A549 (cell line): Measurements from ENCODE around the gene SMURF1. TPM values are rescaled to one million over a fixed set of nuclear protein-coding genes. Genes with fewer than 3 reads are reported as not detected.

Source experiments
- ATAC-seq, 2 experiments: fragments of 200-7000 bp in 1 of 2; fragments of >200 bp in 1 of 2; cut with Nextera tagmentation in 1 of 2; cut with Tn5 transposase in 1 of 2; 3 replicates each; pipeline versions ENCODE4 v1.8.0 to v1.9.1; 2018 to 2020; ENCODE audit warnings: mild to moderate bottlenecking in 1 of 2, moderate library complexity in 1 of 2
- CTCF ChIA-PET: fragments of 300-600 bp; sonication (Branson Sonifier 250); formaldehyde crosslinking; extraction: SDS; loops from one replicate; lab custom pipeline; 2021; ENCODE audit warnings: antibody characterized with exemption, inconsistent platforms; lab: Yijun Ruan, JAX
- POLR2A ChIA-PET: fragments of 350-600 bp; formaldehyde crosslinking; extraction: SDS; loops from one replicate; lab custom pipeline; 2021; ENCODE audit warnings: antibody characterized with exemption, inconsistent platforms; lab: Yijun Ruan, JAX
- DNase-seq, 2 experiments: peaks; one replicate each; pipeline versions ENCODE4 v3.0.0 to v3.0.0-alpha.2; 2011 to 2016; ENCODE audit warnings: low read depth in 1 of 2, low spot score in 1 of 2
- FAIRE-seq: peaks from 2 replicates; lab custom pipeline; 2011; peaks lifted over from hg19 to GRCh38; lab: Jason Lieb, UNC
- H3K27ac ChIP-seq, 2 experiments: fragments of >200 bp; sonication (Bioruptor Twin); formaldehyde crosslinking; 3 replicates each; pipeline ENCODE4 v1.5.1; 2016 to 2017
- H3K4me1 ChIP-seq: fragments of >200 bp; sonication (Bioruptor Twin); formaldehyde crosslinking; 3 replicates; pipeline ENCODE4 v1.6.1; 2016
- H3K4me2 ChIP-seq: fragments of >200 bp; sonication (Bioruptor Twin); formaldehyde crosslinking; 3 replicates; pipeline ENCODE4 v1.6.1; 2016
- H3K4me3 ChIP-seq: fragments of >200 bp; sonication (Bioruptor Twin); formaldehyde crosslinking; 3 replicates; pipeline ENCODE4 v1.5.1; 2016
- H3K9me3 ChIP-seq: fragments of >200 bp; sonication (Bioruptor Twin); formaldehyde crosslinking; 3 replicates; pipeline ENCODE4 v1.6.1; 2016
- BHLHE40 ChIP-seq: IDR thresholded peaks from 2 replicates; pipeline ENCODE4 v1.6.1; 2012; ENCODE audit warnings: low read depth, low read length, inconsistent platforms
- CBX2 ChIP-seq: fragments of 200-600 bp; sonication (generic); IDR thresholded peaks from 2 replicates; pipeline ENCODE4 v1.6.1; 2016; ENCODE audit warnings: low read depth, mild to moderate bottlenecking, borderline replicate concordance
- CBX8 ChIP-seq: fragments of 200-600 bp; sonication (generic); IDR thresholded peaks from 2 replicates; pipeline ENCODE4 v1.6.1; 2016
- CEBPB ChIP-seq, 2 experiments: fragments of >200 bp in 1 of 2; sonication (Bioruptor Twin) in 1 of 2; formaldehyde crosslinking in 1 of 2; IDR thresholded peaks; 2 replicates each; pipeline ENCODE4 v1.6.1; 2012 to 2016
- FOSB ChIP-seq: fragments of 250-450 bp; sonication (Bioruptor Pico); IDR thresholded peaks from 2 replicates; pipeline ENCODE4 v1.5.0; 2020; ENCODE audit warnings: mild to moderate bottlenecking, moderate library complexity
- FOSL2 ChIP-seq, 2 experiments: fragments of 450-650 bp in 1 of 2; fragments of >200 bp in 1 of 2; sonication (Bioruptor Twin) in 1 of 2; formaldehyde crosslinking; IDR thresholded peaks; 2 replicates each; pipeline versions ENCODE4 v1.5.0 to v1.6.1; 2016 to 2020; ENCODE audit warnings: mild to moderate bottlenecking in 1 of 2, moderate library complexity in 1 of 2
- FOXS1 ChIP-seq: fragments of 250-450 bp; sonication (Bioruptor Pico); IDR thresholded peaks from 2 replicates; pipeline ENCODE4 v1.5.0; 2020; ENCODE audit warnings: mild to moderate bottlenecking, moderate library complexity
- HDAC2 ChIP-seq: fragments of 200-600 bp; sonication (generic); IDR thresholded peaks from 2 replicates; pipeline ENCODE4 v1.6.1; 2016
- HEYL ChIP-seq: fragments of 250-450 bp; sonication (Bioruptor Pico); IDR thresholded peaks from 2 replicates; pipeline ENCODE4 v1.8.0; 2021; ENCODE audit warnings: mild to moderate bottlenecking, moderate library complexity
- HOXB13 ChIP-seq: fragments of 250-450 bp; sonication (Bioruptor Pico); IDR thresholded peaks from 2 replicates; pipeline ENCODE4 v1.5.0; 2020; ENCODE audit warnings: low read depth, mild to moderate bottlenecking, moderate library complexity
- JUN ChIP-seq, 2 experiments: fragments of >200 bp; sonication (Bioruptor Twin); formaldehyde crosslinking; IDR thresholded peaks; 2 replicates in 1 of 2; 3 replicates in 1 of 2; pipeline ENCODE4 v1.6.1; 2016 to 2017
- MAZ ChIP-seq: fragments of 150-350 bp; IDR thresholded peaks from 2 replicates; pipeline ENCODE4 v1.6.1; 2014; ENCODE audit warnings: antibody characterized with exemption, low read depth, low read length, borderline replicate concordance
- MYC ChIP-seq: IDR thresholded peaks from 2 replicates; pipeline ENCODE4 v1.6.1; 2012; ENCODE audit warnings: mild to moderate bottlenecking, inconsistent platforms, low read length, improper control_type of control experiment, borderline replicate concordance
- NFE2L2 ChIP-seq: fragments of 150-350 bp; conservative IDR thresholded peaks from 2 replicates; pipeline ENCODE4 v1.6.1; 2014; ENCODE audit warnings: low read length
- NPAS2 ChIP-seq: fragments of 250-450 bp; sonication (Bioruptor Pico); IDR thresholded peaks from 2 replicates; pipeline ENCODE4 v1.8.0; 2022; ENCODE audit warnings: mild to moderate bottlenecking, moderate library complexity, borderline replicate concordance
- RAD21 ChIP-seq, 2 experiments: fragments of >200 bp in 1 of 2; sonication (Bioruptor Twin) in 1 of 2; formaldehyde crosslinking in 1 of 2; IDR thresholded peaks in 1 of 2; conservative IDR thresholded peaks in 1 of 2; 2 replicates in 1 of 2; 3 replicates in 1 of 2; pipeline ENCODE4 v1.6.1; 2012 to 2018; ENCODE audit warnings: inconsistent platforms in 1 of 2
- RARB ChIP-seq: fragments of 250-450 bp; sonication (Bioruptor Pico); IDR thresholded peaks from 2 replicates; pipeline ENCODE4 v1.8.0; 2021; ENCODE audit warnings: mild to moderate bottlenecking, moderate library complexity
- RFX5 ChIP-seq: fragments of 450-650 bp; IDR thresholded peaks from 2 replicates; pipeline ENCODE4 v1.7.1; 2014; ENCODE audit warnings: antibody characterized with exemption, mild to moderate bottlenecking, moderate library complexity
- SREBF2 ChIP-seq: fragments of 450-650 bp; IDR thresholded peaks from 2 replicates; pipeline ENCODE4 v1.6.1; 2014; ENCODE audit warnings: mild to moderate bottlenecking, moderate library complexity
- TFCP2L1 ChIP-seq: fragments of 250-450 bp; sonication (Bioruptor Pico); IDR thresholded peaks from 2 replicates; pipeline ENCODE4 v1.5.0; 2021; ENCODE audit warnings: mild to moderate bottlenecking
- TP53 ChIP-seq: fragments of 250-450 bp; sonication (Bioruptor Pico); IDR thresholded peaks from 2 replicates; pipeline ENCODE4 v1.5.0; 2021; ENCODE audit warnings: mild to moderate bottlenecking, moderate library complexity
- ZNF302 ChIP-seq: fragments of 250-450 bp; sonication (Bioruptor Pico); IDR thresholded peaks from 2 replicates; pipeline ENCODE4 v1.9.0; 2021; ENCODE audit warnings: inconsistent platforms, mild to moderate bottlenecking, moderate library complexity
- WGBS: methylation state at CpG from one replicate; pipeline ENCODE4 v1.1.6; 2017; ENCODE audit errors: missing lambda C conversion rate; 5-methylcytosine and 5-hydroxymethylcytosine counted together
- polyA plus RNA-seq, 4 experiments: library from polyadenylated mRNA; depleted of rRNA in 3 of 4; stranded (reverse); fragments of >200 nt; fragmentation: RNase III in 1 of 4; extraction: RNeasy Plus Mini Kit Qiagen cat#74134 plus additional on column Dnase treatment in 1 of 4; gene quantifications; 2 replicates in 3 of 4; 3 replicates in 1 of 4; pipeline ENCODE4 v1.2.3, GENCODE V29; 2011 to 2017
- TF ChIP-seq, protein P1 (sequence below): fragments of 200-600 bp; sonication (generic); IDR thresholded peaks from 2 replicates; pipeline ENCODE4 v1.6.1; 2016; ENCODE audit warnings: antibody characterized with exemption, mild to moderate bottlenecking, moderate library complexity
- TF ChIP-seq, protein P2 (sequence below): fragments of >200 bp; sonication (Bioruptor Twin); formaldehyde crosslinking; IDR thresholded peaks from 3 replicates; pipeline ENCODE4 v1.5.1; 2016
- TF ChIP-seq, protein P3 (sequence below): IDR thresholded peaks from 2 replicates; pipeline ENCODE4 v1.6.1; 2012; ENCODE audit warnings: low read depth, borderline replicate concordance

Gene SMURF1
- polyA plus RNA-seq, 2 of the 4 experiments (the other 2 are of a cell fraction) = 13.8 to 22.1 TPM

DNA sequence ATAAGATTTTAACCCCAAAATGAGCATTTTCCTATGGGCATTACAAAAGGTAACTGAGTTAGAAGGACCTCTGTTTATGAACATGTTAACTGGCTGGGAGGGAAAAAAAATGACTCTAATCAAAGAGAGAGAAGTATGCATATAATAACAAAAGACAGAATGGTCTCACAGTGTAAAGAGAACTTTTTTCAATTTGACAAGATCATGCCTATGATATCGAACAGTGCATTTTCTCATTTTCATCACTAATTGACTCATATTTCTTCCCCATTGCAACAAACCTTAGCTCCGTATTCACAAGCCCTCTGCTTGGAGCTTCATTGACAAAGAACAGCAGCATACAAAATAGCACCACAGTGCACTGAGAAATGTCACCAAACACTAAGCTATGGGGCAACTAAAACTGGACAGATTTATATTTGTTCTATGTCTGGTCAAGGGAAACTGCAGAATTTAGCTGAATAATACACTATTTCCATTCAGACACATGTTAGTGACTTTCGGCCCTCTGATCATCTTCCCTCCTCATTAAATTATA, 45.6 kb downstream of the SMURF1 start (continued):
- TF ChIP-seq TP53 = no peak

DNA sequence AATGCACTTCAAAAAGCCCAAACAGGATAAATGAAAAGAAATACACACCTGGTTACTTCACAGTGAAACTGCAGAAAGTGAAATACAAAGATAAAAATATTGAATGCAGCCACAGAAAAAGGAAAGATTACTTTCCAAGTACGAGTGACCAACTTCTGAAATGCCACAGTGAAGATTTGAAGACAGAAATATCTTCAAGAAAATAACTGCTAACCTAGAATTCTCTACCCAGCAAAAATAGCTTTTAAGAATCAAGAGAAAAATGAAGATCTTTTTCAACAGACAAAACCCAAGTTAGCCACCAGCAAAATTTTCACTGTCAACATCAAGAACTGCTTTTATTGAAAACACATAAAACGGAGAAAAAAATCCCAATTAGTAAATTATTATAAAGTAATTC, 46.2 kb downstream of the SMURF1 start:
- H3K27ac ChIP-seq = peak overlapping the region; percentile 3 to 78; a peak in 2 of 6 replicates
- H3K4me3 ChIP-seq = no peak overlapping the region
- H3K9me3 ChIP-seq = peaks cover 7% of the 10 kb centered on the region; the same call in 2 of the 3 replicates
- TF ChIP-seq TP53 (no peak), HOXB13 (CRISPR knock-in tag) (no peak)
- peaks cover 68% of the 10 kb centered on the region for H3K4me1 ChIP-seq
- 94% methylated on average over 2 of the region's 2 CpGs for WGBS
- ATAC-seq (no peak), FAIRE-seq (no peak), DNase-seq (no peak)
- POLR2A ChIA-PET = no interaction called here
- CTCF ChIA-PET = interaction anchor here (2.4 kb wide), 1 partner anchor 61 kb away, joined by 7 read pairs; no protein-coding TSS in a partner anchor
- peak overlapping the region; percentile 81; the same call in 2 of the 3 replicates for H3K4me2 ChIP-seq

DNA sequence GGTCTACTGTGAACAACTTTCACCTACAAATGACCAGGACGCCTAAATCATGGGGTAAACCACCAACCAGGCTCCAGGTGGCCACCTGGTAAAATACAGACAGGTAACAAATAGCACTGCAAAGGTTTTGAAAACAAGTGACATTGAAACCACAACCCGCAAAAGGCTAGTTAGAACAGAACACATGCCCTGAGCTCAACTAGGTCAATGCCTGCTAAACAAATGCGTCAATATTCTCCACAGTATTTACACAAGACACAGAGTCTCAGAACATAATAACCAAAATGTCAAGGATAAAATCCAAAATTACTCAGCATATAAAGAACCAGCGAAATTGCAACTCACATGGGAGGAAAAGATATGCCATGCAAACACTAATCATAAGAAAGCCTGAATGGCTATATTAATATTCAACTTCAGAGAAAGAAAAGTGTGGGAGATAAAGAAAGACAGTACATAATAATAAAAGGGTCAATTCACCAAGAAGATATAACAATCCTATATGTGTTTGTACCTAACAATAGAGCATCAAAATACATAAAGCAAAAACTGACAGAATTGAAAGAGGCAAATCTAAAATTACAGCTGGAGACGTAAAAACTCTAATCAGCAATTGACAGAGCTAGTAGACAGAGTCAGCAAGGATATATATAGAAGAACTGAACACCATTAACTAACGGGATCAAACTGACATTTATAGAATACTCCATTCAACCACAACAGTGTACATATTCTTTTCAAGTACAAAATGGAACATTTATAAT, 47.6 kb downstream of the SMURF1 start:
- CTCF ChIA-PET = interaction anchor here (1.5 kb wide), 1 partner anchor 15 kb away, joined by 3 read pairs; no protein-coding TSS in a partner anchor
- Histone ChIP-seq H3K4me2 (peak overlapping the region; percentile 51), H3K9me3 (peaks cover 7% of the 10 kb centered on the region; the same call in 2 of the 3 replicates), H3K4me3 (no peak overlapping the region), H3K4me1 (peaks cover 68% of the 10 kb centered on the region), H3K27ac (peak overlapping the region; percentile 25 to 40; a peak in 5 of 6 replicates)
- no peak for DNase-seq
- WGBS = 68% methylated on average over 6 of the region's 6 CpGs
- no peak for ATAC-seq
- no peak for FAIRE-seq
- no peak for TF ChIP-seq CBX8
- no peak for TF ChIP-seq TFCP2L1 (CRISPR knock-in tag)
- TF ChIP-seq SREBF2 = no peak
- no peak for TF ChIP-seq FOXS1
- no peak for TF ChIP-seq FOSL2 (IDR thresholded peaks at IDR 0.05)
- TF ChIP-seq FOSL2 (CRISPR knock-in tag; IDR thresholded peaks at IDR 0.05) = no peak
- no peak for TF ChIP-seq JUN (IDR thresholded peaks at IDR 0.05)
- TF ChIP-seq NPAS2 (CRISPR knock-in tag) = no peak
- TF ChIP-seq CEBPB (IDR thresholded peaks at IDR 0.05) = no peak
- POLR2A ChIA-PET = no interaction called here

DNA sequence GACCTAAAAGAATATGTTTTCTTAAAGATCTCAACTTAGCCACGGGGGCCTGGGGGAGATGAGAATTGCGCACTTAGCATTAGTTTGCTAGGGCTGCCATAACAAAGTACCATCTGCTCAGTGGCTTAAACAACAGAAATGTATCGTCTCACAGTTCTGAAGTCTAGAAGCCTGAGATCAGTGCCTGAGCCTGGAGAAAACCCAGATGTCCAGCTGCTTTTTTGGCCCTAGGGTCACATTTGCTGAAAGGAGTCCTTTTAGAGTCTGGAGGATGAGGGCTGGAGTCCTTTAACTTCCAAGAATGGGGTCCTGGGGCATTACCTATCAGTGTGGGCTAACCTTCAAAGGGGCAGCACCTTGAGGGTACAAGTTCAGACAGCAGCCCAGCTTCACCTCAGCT, 48.2 kb downstream of the SMURF1 start:
- Histone ChIP-seq H3K4me3 (no peak overlapping the region), H3K4me1 (peaks cover 62% of the 10 kb centered on the region), H3K9me3 (peaks cover 7% of the 10 kb centered on the region; the same call in 2 of the 3 replicates), H3K27ac (peak overlapping the region; percentile 25 to 40; a peak in 5 of 6 replicates), H3K4me2 (peak overlapping the region; percentile 51)
- DNase-seq (no peak), FAIRE-seq (no peak), ATAC-seq (no peak)
- ChIA-PET CTCF (interaction anchor here (1.5 kb wide), 1 partner anchor 16 kb away, joined by 3 read pairs; no protein-coding TSS in a partner anchor), POLR2A (no interaction called here)
- 49% methylated on average over 3 of the region's 3 CpGs for WGBS
- TF ChIP-seq MAZ = no peak
- TF ChIP-seq HOXB13 (CRISPR knock-in tag) = no peak
- TF ChIP-seq RARB (CRISPR knock-in tag) = no peak
- TF ChIP-seq HDAC2 = no peak
- TF ChIP-seq, protein P1, sequence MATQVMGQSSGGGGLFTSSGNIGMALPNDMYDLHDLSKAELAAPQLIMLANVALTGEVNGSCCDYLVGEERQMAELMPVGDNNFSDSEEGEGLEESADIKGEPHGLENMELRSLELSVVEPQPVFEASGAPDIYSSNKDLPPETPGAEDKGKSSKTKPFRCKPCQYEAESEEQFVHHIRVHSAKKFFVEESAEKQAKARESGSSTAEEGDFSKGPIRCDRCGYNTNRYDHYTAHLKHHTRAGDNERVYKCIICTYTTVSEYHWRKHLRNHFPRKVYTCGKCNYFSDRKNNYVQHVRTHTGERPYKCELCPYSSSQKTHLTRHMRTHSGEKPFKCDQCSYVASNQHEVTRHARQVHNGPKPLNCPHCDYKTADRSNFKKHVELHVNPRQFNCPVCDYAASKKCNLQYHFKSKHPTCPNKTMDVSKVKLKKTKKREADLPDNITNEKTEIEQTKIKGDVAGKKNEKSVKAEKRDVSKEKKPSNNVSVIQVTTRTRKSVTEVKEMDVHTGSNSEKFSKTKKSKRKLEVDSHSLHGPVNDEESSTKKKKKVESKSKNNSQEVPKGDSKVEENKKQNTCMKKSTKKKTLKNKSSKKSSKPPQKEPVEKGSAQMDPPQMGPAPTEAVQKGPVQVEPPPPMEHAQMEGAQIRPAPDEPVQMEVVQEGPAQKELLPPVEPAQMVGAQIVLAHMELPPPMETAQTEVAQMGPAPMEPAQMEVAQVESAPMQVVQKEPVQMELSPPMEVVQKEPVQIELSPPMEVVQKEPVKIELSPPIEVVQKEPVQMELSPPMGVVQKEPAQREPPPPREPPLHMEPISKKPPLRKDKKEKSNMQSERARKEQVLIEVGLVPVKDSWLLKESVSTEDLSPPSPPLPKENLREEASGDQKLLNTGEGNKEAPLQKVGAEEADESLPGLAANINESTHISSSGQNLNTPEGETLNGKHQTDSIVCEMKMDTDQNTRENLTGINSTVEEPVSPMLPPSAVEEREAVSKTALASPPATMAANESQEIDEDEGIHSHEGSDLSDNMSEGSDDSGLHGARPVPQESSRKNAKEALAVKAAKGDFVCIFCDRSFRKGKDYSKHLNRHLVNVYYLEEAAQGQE = no peak
- TF ChIP-seq RAD21 (conservative IDR thresholded peaks at IDR 0.05 in 1 of 2, IDR thresholded peaks at IDR 0.05 in 1 of 2) = no peak
- no peak for TF ChIP-seq BHLHE40
- TF ChIP-seq, protein P2, sequence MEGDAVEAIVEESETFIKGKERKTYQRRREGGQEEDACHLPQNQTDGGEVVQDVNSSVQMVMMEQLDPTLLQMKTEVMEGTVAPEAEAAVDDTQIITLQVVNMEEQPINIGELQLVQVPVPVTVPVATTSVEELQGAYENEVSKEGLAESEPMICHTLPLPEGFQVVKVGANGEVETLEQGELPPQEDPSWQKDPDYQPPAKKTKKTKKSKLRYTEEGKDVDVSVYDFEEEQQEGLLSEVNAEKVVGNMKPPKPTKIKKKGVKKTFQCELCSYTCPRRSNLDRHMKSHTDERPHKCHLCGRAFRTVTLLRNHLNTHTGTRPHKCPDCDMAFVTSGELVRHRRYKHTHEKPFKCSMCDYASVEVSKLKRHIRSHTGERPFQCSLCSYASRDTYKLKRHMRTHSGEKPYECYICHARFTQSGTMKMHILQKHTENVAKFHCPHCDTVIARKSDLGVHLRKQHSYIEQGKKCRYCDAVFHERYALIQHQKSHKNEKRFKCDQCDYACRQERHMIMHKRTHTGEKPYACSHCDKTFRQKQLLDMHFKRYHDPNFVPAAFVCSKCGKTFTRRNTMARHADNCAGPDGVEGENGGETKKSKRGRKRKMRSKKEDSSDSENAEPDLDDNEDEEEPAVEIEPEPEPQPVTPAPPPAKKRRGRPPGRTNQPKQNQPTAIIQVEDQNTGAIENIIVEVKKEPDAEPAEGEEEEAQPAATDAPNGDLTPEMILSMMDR = no peak
- no peak for TF ChIP-seq FOSL2 (IDR thresholded peaks at IDR 0.05)
- TF ChIP-seq FOSL2 (CRISPR knock-in tag; IDR thresholded peaks at IDR 0.05) = no peak
- TF ChIP-seq CBX2 = no peak
- no peak for TF ChIP-seq FOSB
- TF ChIP-seq, protein P3, sequence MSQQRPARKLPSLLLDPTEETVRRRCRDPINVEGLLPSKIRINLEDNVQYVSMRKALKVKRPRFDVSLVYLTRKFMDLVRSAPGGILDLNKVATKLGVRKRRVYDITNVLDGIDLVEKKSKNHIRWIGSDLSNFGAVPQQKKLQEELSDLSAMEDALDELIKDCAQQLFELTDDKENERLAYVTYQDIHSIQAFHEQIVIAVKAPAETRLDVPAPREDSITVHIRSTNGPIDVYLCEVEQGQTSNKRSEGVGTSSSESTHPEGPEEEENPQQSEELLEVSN = no peak
- no peak for TF ChIP-seq NFE2L2
- no peak for TF ChIP-seq HEYL (CRISPR knock-in tag)
- TF ChIP-seq RFX5 = no peak
- no peak for TF ChIP-seq ZNF302 (CRISPR knock-in tag)
- no peak for TF ChIP-seq MYC
